PFSK-1 (cell line): ENCODE measurements around the gene CREB3L2.

Experiments
- FOXP2 ChIP-seq: optimal IDR thresholded peaks from 2 replicates; pipeline ENCODE3; 2011; ENCODE audit warnings: borderline replicate concordance, control low read depth, inconsistent platforms; ENCODE audit not compliant: insufficient read depth; ENCODE audit errors: extremely low read length, extremely low read depth
- POLR2AphosphoS5 ChIP-seq: IDR thresholded peaks from 2 replicates; pipeline ENCODE4 v1.6.1; 2012; ENCODE audit warnings: low read depth, mild to moderate bottlenecking, control low read depth, low read length, moderate library complexity
- REST ChIP-seq, 2 experiments: IDR thresholded peaks; 2 replicates each; pipeline versions ENCODE4 v1.6.1 to v1.8.0; 2011 to 2012; ENCODE audit warnings: low read depth in 2 of 2, low read length in 2 of 2, control low read depth in 1 of 2, inconsistent platforms in 1 of 2, mild to moderate bottlenecking in 1 of 2, moderate library complexity in 1 of 2; ENCODE audit not compliant: insufficient read depth in 1 of 2
- SIN3A ChIP-seq: IDR thresholded peaks from 2 replicates; pipeline ENCODE4 v1.6.1; 2012; ENCODE audit warnings: mild to moderate bottlenecking, low read length, moderate library complexity, borderline replicate concordance; ENCODE audit not compliant: insufficient read depth
- TAF1 ChIP-seq: IDR thresholded peaks from 2 replicates; pipeline ENCODE4 v1.6.1; 2012; ENCODE audit warnings: low read length, control low read depth, borderline replicate concordance; ENCODE audit not compliant: insufficient read depth

Gene CREB3L2

GRCh38 chr7:137953665-137954470 is 48.0 kb downstream of the CREB3L2 start:
- no peak for TF ChIP-seq REST (IDR thresholded peaks at IDR 0.05; ENCODE audit: insufficient read depth in 1 of 2, low read depth in 2 of 2, low read length in 2 of 2)

- TF ChIP-seq SIN3A, result no peak
- TF ChIP-seq FOXP2, result no peak
- no peak for TF ChIP-seq POLR2AphosphoS5
- TF ChIP-seq REST (IDR thresholded peaks at IDR 0.05; ENCODE audit: insufficient read depth in 1 of 2, low read depth in 2 of 2, low read length in 2 of 2), result no peak
- TF ChIP-seq TAF1, result no peak
These were observed 48.7 kb downstream of the CREB3L2 start for GRCh38 chr7:137953043-137953664.

- no peak for TF ChIP-seq TAF1
- no peak for TF ChIP-seq POLR2AphosphoS5
- no peak for TF ChIP-seq REST (IDR thresholded peaks at IDR 0.05; ENCODE audit: insufficient read depth in 1 of 2, low read depth in 2 of 2, low read length in 2 of 2)
These were observed 49.5 kb downstream of the CREB3L2 start for GRCh38 chr7:137952426-137952805.

- no peak for TF ChIP-seq FOXP2
- TF ChIP-seq REST (IDR thresholded peaks at IDR 0.05; ENCODE audit: insufficient read depth in 1 of 2, low read depth in 2 of 2, low read length in 2 of 2), result no peak
- no peak for TF ChIP-seq POLR2AphosphoS5
- TF ChIP-seq TAF1, result no peak
- TF ChIP-seq SIN3A, result no peak
These were observed 50.0 kb downstream of the CREB3L2 start for GRCh38 chr7:137951700-137952425.
